GM21723 (cell line): Measurements from ENCODE around the gene BCL7A.
"Not testable (repeated sequence)": the region's sequence is repeated elsewhere in the genome, so short reads cannot be mapped to it uniquely, and the experiment has no call there.

Experiments used
- ATAC-seq: cut with Tn5 transposase; IDR thresholded peaks from one replicate; pipeline ENCODE4 v1.9.1; 2021; ENCODE audit warnings: mild to moderate bottlenecking, moderate library complexity; ENCODE audit not compliant: unreplicated experiment

Gene BCL7A

DNA sequence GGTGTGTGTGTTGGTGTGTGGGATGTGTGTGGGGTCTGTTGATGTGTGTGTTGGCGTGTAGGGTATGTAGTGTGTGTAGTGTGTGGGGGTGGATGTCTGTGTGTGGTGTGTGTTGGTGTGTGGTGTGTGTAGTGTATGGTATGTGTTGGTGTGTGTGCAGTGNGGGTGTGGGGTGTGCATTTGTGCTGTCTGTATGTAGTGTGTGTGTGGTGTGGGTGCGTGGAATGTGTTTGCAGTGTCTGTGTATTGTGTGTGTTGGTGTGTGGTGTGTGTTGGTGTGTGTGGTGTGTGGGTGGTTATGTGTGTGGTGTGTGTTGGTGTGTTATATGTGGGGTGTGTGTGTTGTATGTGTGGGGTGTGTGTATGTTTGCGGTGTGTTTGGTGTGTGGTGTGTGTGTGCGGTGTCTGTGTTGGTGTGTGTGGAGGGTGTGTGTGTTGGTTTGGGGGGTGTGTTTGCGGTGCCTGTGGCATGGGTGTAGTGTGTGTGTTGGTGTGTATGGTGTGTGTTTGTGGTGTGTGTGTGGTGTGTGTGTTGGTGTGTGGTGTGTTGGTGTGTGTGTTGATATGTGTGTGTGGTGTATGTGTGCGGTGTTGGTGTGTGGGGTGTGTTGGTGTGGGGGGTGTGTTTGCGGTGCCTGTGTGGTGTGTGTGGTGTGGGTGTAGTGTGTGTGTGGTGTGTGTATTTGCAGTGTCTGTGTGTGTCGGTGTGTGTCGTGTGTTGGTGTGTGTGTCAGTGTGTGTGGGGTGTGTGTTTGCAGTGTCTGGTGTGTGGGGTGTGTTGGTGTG is 71.6 kb downstream of the BCL7A start:
- no peak for ATAC-seq

- no peak for ATAC-seq
Observed at GRCh38 chr12:122094137-122094734, 72.6 kb downstream of the BCL7A start.

DNA sequence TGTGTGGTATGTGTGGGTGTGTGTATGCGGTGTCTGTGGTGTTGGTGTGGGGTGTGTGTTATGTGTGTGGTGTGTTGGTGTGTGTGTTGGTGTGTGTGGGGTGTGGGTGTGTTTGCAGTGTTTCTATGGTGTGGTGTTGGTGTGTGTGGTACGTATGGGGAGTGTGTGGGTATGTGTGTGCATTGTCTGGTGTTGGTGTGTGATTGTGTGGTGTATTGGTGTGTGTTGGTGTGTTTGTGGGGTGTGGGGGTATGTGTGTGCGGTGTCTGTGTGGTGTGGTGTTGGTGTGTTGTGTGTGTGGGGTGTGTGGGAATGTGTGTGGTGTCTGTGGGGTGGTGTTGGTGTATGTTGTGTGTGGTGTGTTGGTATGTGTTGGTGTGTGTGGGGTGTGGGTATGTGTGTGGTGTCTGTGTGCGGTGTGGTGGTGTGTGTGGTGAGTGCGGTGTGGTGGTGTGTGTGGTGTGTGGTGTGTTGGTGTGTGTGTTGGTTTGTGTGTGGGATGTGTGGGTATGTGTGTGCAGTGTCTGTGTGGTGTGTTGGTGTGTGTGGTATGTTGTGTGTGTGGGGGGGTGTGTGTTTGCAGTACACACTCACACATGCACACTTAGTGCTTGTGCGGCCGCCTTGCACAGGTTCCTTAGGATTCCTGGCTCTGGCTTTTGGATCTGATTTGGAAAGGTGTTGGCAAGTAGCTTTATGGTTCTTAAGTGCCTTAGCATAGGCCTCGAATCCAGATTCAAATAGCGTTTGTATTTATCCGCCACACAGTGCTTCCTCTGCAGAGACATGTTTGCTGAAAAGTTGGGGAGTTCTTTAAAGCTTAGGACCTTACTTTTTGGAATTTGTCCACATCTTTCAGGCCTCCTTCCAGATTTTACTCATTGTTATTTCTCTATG is 73.3 kb downstream of the BCL7A start:
- no peak for ATAC-seq

DNA sequence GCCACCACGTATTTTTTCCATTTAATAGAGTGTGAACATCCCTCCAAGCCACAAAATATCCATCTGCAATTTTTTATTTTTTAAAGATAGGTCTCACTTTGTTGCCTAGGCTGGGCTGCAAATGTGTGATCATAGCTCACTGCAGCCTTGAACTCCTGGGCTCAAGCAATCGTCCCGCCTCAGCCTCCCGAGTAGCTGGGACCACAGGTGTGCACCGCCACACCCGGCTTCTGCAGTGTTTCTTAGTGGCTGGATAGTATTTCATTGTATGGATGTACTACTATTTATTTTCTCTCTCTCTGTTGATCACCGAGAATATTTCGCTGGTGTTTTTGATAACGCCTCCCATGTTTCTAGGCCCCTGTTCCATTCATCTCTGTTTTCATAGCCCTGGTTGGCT is 74.3 kb downstream of the BCL7A start:
- no peak for ATAC-seq

GRCh38 chr12:122096591-122097149 is 75.0 kb downstream of the BCL7A start:
- no peak for ATAC-seq

GRCh38 chr12:122097584-122097926 is 75.9 kb downstream of the BCL7A start:
- no peak for ATAC-seq

DNA sequence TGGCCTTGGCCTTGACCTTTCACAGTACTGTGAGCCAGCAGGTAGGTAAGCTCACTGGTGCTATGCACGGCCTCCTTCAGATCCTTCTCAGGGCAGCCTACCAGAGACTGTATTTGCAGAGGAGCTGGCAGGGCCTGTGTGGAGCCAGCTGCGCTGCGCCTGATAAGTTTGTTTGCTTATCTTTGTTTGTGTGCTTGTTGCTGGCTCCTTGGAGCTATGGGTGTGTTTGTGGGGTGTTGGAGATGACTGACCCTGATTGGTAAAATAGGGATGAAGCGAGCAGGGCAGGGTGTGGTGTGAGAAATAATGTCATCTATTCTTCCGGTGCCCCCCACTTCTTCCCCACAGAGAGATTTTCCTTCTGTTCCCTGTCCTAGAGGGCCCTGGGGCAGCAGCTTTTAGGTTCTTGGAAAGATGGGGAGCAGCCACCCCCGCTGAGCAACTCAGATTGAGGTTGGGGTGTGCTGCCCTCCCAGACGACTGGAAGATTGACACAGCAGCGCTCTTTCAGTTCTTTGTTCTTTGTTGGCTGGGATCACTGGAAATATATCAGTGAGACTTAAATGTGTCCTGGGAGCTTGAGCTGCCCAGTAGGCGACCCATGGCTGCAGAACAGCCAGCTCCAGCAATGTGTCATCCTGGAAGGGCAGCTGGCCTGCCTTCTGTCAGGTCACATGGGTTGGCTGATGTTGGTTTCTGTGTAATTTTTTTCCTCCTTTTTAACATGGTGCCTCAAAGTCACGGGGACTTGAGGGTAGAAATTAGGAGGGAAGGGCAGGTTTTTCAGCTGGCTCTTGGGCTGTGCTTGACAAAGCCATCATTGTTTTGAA is 76.5 kb downstream of the BCL7A start:
- ATAC-seq: no peak

DNA sequence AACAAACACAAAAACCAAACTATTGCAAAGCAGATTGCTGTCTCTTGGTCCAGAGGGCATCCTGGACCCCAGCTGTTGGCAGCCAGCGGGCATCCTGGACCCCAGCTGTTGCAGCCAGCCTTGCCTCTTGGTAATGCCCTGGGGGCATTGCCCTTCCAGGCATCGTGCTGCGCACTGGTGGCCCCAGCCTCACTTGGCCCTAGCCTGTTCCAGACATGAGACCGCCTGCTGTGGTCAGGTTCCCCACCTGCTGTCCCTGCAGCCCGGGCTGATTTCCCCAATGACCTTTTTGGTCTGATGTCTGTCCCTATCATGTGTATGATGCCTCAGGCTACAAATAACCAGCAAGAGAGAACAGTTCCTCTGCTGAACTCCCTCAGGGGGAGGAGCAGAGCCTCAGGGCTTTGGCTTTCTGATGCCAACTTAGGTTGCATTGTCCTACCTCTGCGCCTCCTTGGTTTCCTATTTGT is 77.6 kb downstream of the BCL7A start:
- no peak for ATAC-seq

- no peak for ATAC-seq
Observed at GRCh38 chr12:122099856-122100255, 78.2 kb downstream of the BCL7A start.

- ATAC-seq: no peak
Observed at GRCh38 chr12:122100568-122100967, 78.9 kb downstream of the BCL7A start.

DNA sequence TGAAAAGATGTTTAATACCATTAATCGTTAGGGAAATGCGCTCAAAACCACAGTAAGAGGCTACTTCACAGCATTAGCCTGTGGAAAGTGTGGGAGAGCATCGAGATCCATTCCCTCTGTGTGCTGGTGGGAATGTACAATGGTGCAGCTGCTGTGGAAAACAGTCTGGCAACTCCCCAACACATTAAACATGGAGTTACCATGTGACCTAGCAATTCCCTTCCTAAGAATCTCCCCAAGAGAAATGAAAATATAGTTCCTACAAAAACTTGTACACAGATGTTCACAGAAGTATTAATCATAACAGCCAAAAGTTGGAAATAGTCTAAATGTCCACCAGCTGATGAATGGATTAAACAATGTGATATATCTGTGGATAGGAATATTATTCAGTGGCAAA is 80.6 kb downstream of the BCL7A start:
- no peak for ATAC-seq

DNA sequence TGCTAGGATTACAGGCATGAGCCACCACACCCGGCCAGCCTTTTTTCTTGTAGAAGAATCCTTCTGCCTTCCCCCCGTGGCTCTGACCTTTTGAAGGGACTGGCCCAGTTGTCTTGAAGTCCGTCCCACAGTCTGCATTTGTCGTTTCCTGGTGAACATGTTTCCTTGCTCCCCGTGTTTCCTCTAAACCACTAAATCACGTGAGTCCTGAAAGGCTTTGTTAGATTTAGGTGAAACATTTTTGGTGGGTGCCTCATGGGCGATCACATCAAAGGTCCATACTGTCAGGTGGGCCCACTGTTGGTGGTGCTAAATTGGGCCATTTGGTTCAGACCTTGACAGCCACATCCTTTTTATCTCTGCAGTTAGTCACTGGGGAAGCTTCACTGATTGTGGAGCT is 83.2 kb downstream of the BCL7A start:
- no peak for ATAC-seq

DNA sequence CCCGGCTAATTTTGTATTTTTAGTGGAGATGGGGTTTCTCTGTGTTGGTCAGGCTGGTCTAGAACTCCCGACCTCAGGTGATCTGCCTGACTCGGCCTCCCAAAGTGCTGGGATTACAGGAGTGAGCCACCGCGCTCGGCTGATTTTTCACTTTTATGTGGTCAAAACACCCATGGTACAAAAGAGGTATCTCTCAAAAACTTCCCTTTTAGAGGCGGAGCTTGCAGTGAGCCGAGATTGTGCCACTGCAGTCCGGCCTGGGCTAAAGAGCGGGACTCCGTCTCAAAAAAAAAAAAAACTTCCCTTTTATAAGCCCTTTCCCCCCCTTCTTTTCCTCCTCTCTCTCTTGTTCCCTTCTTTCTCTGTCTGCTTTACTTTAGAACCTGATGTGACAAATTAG is 83.8 kb downstream of the BCL7A start:
- not testable (repeated sequence) for ATAC-seq

DNA sequence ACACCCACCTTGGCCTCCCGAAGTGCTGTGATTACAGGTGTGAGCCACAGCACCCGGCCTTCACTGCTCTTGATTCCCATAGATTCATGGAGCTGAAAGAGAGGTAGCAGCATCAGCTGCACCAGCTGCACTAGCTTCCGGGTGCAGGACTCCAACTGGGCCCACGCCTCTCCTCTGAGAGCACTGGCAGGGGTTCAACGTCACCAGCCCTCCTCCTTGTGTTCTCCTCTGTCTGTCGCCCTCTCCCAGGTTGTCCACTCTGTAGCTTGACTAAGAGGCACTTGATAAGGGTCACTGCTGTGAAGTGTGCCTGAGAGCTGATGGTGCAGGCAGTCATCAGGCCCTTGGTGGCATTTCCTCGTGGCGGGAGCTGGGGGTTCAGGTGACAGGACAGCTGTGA is 85.2 kb downstream of the BCL7A start:
- no peak for ATAC-seq

GRCh38 chr12:122107261-122107660 is 85.6 kb downstream of the BCL7A start:
- ATAC-seq: no peak

- ATAC-seq: no peak
Observed at GRCh38 chr12:122111089-122111641, 89.5 kb downstream of the BCL7A start.
